ENCODE data around the gene PRR33. TPM values are rescaled to one million over a fixed set of nuclear protein-coding genes. Genes with fewer than 3 reads are reported as not detected.

PRR33 gene
- total and polyA plus RNA-seq, 12 donors: 0.09 to 6.5 (median 3.5) TPM

DNA sequence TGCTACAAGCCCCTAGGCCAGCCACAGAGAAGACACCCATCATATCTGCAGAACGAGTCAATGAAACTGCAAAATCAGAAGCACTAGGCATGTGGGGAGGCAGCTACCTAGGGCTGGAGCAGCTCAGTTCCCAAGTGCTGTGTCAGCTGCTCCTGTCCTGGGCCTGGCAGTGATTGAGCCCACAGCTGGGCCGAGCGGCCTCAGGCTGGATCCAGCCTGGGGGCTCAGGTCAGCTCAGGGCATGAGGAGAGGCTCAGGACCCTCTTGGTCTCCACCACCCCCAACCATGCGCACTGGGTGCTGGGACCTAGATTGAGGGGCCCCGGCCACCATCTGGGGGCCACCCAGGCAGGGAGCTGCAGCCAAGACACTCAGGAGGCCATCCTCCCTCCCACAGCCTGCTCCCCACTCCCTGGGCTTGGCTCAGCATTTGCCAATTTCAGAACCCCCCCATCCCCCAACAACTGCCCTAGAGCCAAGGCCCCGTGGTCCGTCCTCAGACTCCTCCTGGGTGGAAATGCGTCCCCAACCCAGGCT is 25.4 kb upstream of the PRR33 start:
- ATAC-seq (peak; percentile 23 to 49 (median 44)), DNase-seq (no peak)
- Histone ChIP-seq H3K4me3 (peak overlapping the region in 8 of 10 donors; percentile 3 to 32 (median 22)), H3K27me3 (no peaks in the 10 kb centered on the region), H3K9me3 (no peaks in the 10 kb centered on the region), H3K36me3 (no peaks in the 10 kb centered on the region), H3K4me1 (peaks cover 21 to 70% (median 56%) of the 10 kb centered on the region in 9 donors), H3K27ac (peak overlapping the region; percentile 29 to 94 (median 72))
- TF ChIP-seq, protein P1, sequence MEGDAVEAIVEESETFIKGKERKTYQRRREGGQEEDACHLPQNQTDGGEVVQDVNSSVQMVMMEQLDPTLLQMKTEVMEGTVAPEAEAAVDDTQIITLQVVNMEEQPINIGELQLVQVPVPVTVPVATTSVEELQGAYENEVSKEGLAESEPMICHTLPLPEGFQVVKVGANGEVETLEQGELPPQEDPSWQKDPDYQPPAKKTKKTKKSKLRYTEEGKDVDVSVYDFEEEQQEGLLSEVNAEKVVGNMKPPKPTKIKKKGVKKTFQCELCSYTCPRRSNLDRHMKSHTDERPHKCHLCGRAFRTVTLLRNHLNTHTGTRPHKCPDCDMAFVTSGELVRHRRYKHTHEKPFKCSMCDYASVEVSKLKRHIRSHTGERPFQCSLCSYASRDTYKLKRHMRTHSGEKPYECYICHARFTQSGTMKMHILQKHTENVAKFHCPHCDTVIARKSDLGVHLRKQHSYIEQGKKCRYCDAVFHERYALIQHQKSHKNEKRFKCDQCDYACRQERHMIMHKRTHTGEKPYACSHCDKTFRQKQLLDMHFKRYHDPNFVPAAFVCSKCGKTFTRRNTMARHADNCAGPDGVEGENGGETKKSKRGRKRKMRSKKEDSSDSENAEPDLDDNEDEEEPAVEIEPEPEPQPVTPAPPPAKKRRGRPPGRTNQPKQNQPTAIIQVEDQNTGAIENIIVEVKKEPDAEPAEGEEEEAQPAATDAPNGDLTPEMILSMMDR (IDR thresholded peaks at IDR 0.05): no peak
- intact Hi-C loops (cut with DNase I): loop anchor here (1.0 to 5.0 kb wide), 3 partner anchors 24 to 35 kb away; no protein-coding TSS in a partner anchor
- 60 to 77% methylated on average over 8 of the region's 8 CpGs for WGBS, 2 donors

DNA sequence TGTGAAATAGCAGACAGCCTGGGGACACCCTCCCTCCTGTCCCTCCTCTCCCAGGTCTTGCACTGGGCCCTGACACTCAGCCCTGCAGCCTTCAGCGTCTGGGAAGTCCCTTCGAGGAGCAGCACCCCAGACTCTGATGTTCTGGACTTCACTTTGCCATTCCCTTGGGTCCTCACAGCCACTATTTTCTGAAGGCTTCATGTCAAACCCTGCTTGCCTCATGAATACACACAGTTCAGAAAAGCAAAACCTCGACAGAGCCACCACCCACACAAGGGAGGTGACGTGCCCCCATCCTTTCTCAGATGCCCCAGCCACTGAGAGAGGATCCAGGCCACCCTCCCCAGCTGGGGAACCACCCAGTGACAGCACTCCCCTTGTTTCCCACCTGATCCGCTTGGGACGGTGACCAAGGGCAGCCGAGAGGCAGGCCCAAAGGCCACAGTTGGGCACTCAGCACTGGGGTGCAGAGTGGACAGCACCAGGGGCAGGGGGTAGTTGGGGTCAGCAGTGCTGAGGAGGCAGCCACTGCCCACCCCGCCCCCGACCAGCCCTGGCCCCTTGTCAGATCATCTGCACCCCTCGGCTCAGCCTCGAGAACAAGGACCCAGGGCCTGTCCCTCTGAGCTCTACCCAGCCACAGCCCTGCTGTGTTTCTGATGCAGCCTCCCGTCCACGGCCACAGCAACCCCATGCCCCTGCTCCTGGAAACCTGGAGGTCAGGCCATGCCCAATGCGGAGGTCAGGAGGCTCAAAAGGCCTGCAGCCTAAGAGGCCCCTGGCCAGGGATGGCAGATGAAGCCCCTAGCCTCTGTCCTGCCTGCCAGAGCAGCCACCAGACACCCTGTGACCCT is 24.7 kb upstream of the PRR33 start:
- ATAC-seq (no peak), DNase-seq (peak in 1 of 2 donors; percentile 23)
- Histone ChIP-seq H3K4me3 (peak overlapping the region in 2 of 10 donors; percentile 29 to 31), H3K27ac (peak overlapping the region in 9 of 10 donors; percentile 40 to 94 (median 81)), H3K9me3 (no peaks in the 10 kb centered on the region), H3K4me1 (peaks cover 23 to 67% (median 52%) of the 10 kb centered on the region in 9 donors), H3K36me3 (no peaks in the 10 kb centered on the region), H3K27me3 (no peaks in the 10 kb centered on the region)
- intact Hi-C loops (cut with DNase I): loop anchor here in 9 of 10 donors (1.0 to 5.0 kb wide), 3 partner anchors 23 to 34 kb away; no protein-coding TSS in a partner anchor
- 80 to 84% methylated on average over 14 of the region's 14 CpGs for WGBS, 2 donors
- TF ChIP-seq, protein P1 (IDR thresholded peaks at IDR 0.05): no peak

DNA sequence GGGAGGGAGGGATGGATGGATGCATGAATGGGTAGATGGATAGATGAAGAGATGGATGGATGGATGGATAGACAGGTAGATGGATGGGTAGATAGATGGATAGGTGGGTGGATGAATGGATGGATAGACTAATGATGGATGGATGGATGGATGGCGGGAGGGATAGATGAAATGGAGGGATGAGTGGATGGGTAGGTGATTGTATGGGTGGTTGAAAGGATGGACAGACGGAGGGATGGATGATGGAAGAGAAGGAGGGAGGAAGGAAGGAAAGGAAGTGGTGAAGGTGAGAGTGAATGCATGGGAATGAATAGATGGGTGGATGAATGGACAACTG is 24.1 kb upstream of the PRR33 start:
- no peak for ATAC-seq
- Histone ChIP-seq H3K36me3 (no peaks in the 10 kb centered on the region), H3K27me3 (no peaks in the 10 kb centered on the region), H3K4me3 (no peak overlapping the region), H3K4me1 (peaks cover 23 to 63% (median 46%) of the 10 kb centered on the region in 9 donors), H3K27ac (peak overlapping the region in 1 of 10 donors; percentile 94), H3K9me3 (no peaks in the 10 kb centered on the region)
- TF ChIP-seq, protein P1 (IDR thresholded peaks at IDR 0.05): no peak
- intact Hi-C loops (cut with DNase I): loop anchor here in 9 of 10 donors (1.0 to 5.0 kb wide), 5 partner anchors 17 to 33 kb away; no protein-coding TSS in a partner anchor
- no peak for DNase-seq
- WGBS, 2 donors: 96 to 99% methylated on average over 2 of the region's 2 CpGs

DNA sequence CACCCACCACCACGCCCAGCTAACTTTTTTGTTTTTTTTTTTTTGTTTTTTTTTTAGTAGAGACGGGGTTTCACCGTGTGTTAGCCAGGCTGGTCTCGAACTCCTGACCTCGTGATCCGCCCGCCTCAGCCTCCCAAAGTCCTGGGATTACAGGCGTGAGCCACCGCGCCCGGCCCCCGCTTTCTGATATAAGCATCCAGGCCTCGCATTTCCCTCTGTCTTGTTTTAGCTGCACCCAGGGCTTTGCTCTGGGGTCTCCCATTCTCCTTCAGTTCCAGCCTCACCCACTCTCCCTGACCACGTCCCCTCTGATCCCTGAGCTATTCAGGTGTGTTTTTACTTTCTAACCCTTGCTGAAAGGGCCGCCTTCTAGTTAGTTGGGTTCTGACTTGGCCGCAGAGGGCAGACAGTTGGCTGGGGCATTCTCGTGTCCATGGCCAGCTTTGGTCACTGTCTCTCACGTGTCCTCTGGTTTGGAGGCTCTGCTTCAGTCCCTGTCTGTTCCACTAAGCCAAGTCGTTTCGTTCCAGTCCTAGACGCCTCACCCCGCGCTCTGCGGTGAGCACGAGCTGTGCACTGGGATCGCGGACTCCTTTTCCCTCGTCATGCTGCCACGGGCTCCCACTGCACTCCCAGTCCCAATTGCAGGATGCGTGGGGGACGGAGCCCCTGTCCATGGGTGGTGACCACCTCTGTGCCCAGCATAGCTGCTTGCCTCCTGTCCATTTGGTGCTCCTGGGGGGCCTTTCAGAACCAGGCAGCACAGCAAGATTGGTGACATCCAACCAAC is 21.8 kb upstream of the PRR33 start:
- 93 to 95% methylated on average over 31 of the region's 31 CpGs for WGBS, 2 donors
- intact Hi-C loops (cut with DNase I): loop anchor here in 5 of 10 donors (1.0 to 2.0 kb wide), 6 partner anchors 17 to 26 kb away; no protein-coding TSS in a partner anchor
- H3K36me3 ChIP-seq: no peaks in the 10 kb centered on the region
- H3K4me3 ChIP-seq: no peak overlapping the region
- no peak for DNase-seq
- H3K27ac ChIP-seq: peak overlapping the region in 5 of 10 donors; percentile 46 to 85 (median 69)
- peaks cover 9 to 57% (median 45%) of the 10 kb centered on the region in 9 donors for H3K4me1 ChIP-seq
- no peaks in the 10 kb centered on the region for H3K9me3 ChIP-seq
- ATAC-seq: no peak
- H3K27me3 ChIP-seq: no peaks in the 10 kb centered on the region
- TF ChIP-seq, protein P1 (IDR thresholded peaks at IDR 0.05): no peak

Data from heart right ventricle (tissue), 16 donors.